WTC11 (cell line): ENCODE results near the gene PGM2L1. TPM values are rescaled to one million over a fixed set of nuclear protein-coding genes. Genes with fewer than 3 reads are reported as not detected.

Experiments
- ATAC-seq: fragments of 200-7000 bp; cut with Tn5 transposase; 2 replicates; pipeline ENCODE4 v1.10.0; 2021; ENCODE audit warnings: mild to moderate bottlenecking, moderate library complexity
- CTCF ChIA-PET: fragments of 300-600 bp; sonication (Branson Sonifier 250); formaldehyde crosslinking; loops from one replicate; lab custom pipeline; 2021; ENCODE audit warnings: antibody characterized with exemption; lab: Charles Lee
- POLR2A ChIA-PET: fragments of 350-600 bp; sonication (Branson Sonifier 250); formaldehyde crosslinking; loops from one replicate; lab custom pipeline; 2021; ENCODE audit warnings: antibody characterized with exemption; lab: Charles Lee
- DNase-seq: peaks from one replicate; pipeline ENCODE4 v3.0.0; 2021; ENCODE audit warnings: low spot score
- H3K27ac Mint-ChIP-seq: 2 replicates; pipeline ENCODE4 v1.8.0; 2021; ENCODE audit warnings: mixed read lengths
- H3K27me3 Mint-ChIP-seq: 2 replicates; pipeline ENCODE4 v1.8.0; 2021; ENCODE audit warnings: low read depth, mild to moderate bottlenecking, moderate library complexity, mixed read lengths
- H3K36me3 Mint-ChIP-seq: 2 replicates; pipeline ENCODE4 v1.8.0; 2021; ENCODE audit warnings: mixed read lengths
- H3K4me1 Mint-ChIP-seq: 2 replicates; pipeline ENCODE4 v1.8.0; 2022; ENCODE audit warnings: mixed read lengths
- H3K4me3 Mint-ChIP-seq: 2 replicates; pipeline ENCODE4 v1.8.0; 2021; ENCODE audit warnings: mild to moderate bottlenecking, moderate library complexity, mixed read lengths
- H3K9me3 Mint-ChIP-seq: 2 replicates; pipeline ENCODE4 v1.8.0; 2021; ENCODE audit warnings: mixed read lengths
- CBFB ChIP-seq: sonication (generic); formaldehyde crosslinking; IDR thresholded peaks from 2 replicates; pipeline ENCODE4 v1.8.1; 2022; ENCODE audit warnings: mild to moderate bottlenecking, low read depth, missing genetic modification reagents
- JAZF1 ChIP-seq: fragments of 250-450 bp; sonication (Bioruptor Pico); IDR thresholded peaks from 2 replicates; pipeline ENCODE4 v1.9.0; 2021; ENCODE audit warnings: moderate library complexity, mild to moderate bottlenecking, inconsistent platforms
- OVOL2 ChIP-seq: fragments of 250-450 bp; sonication (Bioruptor Pico); IDR thresholded peaks from 2 replicates; pipeline ENCODE4 v1.9.0; 2021; ENCODE audit warnings: mild to moderate bottlenecking, borderline replicate concordance
- SMAD3 ChIP-seq: sonication (generic); formaldehyde crosslinking; IDR thresholded peaks from 2 replicates; pipeline ENCODE4 v1.8.0; 2022; ENCODE audit warnings: missing genetic modification reagents, mild to moderate bottlenecking, borderline replicate concordance
- TEAD1 ChIP-seq: sonication (generic); formaldehyde crosslinking; IDR thresholded peaks from 2 replicates; pipeline ENCODE4 v1.8.0; 2022; ENCODE audit warnings: mild to moderate bottlenecking, missing genetic modification reagents
- ZNF232 ChIP-seq: sonication (generic); formaldehyde crosslinking; IDR thresholded peaks from 2 replicates; pipeline ENCODE4 v1.8.0; 2022; ENCODE audit warnings: mild to moderate bottlenecking, missing genetic modification reagents
- ZNF317 ChIP-seq: sonication (generic); formaldehyde crosslinking; IDR thresholded peaks from 2 replicates; pipeline ENCODE4 v1.8.1; 2023; ENCODE audit warnings: low read depth, mild to moderate bottlenecking, moderate library complexity, missing genetic modification reagents, borderline replicate concordance
- ZNF396 ChIP-seq: fragments of 250-450 bp; sonication (Bioruptor Pico); IDR thresholded peaks from 2 replicates; pipeline ENCODE4 v1.8.0; 2021; ENCODE audit warnings: mild to moderate bottlenecking, moderate library complexity, borderline replicate concordance
- ZNF671 ChIP-seq: fragments of 250-450 bp; sonication (Bioruptor Pico); IDR thresholded peaks from 2 replicates; pipeline ENCODE4 v1.8.0; 2021; ENCODE audit warnings: mild to moderate bottlenecking
- total RNA-seq: library from RNA; stranded (reverse); gene quantifications from 3 replicates; pipeline ENCODE4 v1.2.3, GENCODE V29; 2021
- TF ChIP-seq, protein P1 (sequence below): sonication (generic); formaldehyde crosslinking; IDR thresholded peaks from 2 replicates; pipeline ENCODE4 v1.8.0; 2023; ENCODE audit warnings: missing genetic modification reagents
- TF ChIP-seq, protein P2 (sequence below): sonication (generic); formaldehyde crosslinking; conservative IDR thresholded peaks from 2 replicates; pipeline ENCODE4 v1.8.1; 2022; ENCODE audit warnings: mild to moderate bottlenecking, missing genetic modification reagents
- TF ChIP-seq, protein P3 (sequence below): sonication (generic); formaldehyde crosslinking; IDR thresholded peaks from 2 replicates; pipeline ENCODE4 v1.8.1; 2023; ENCODE audit warnings: mild to moderate bottlenecking, missing genetic modification reagents, moderate library complexity
- TF ChIP-seq, protein P4 (sequence below): sonication (generic); formaldehyde crosslinking; IDR thresholded peaks from 2 replicates; pipeline ENCODE4 v1.8.1; 2023; ENCODE audit warnings: mild to moderate bottlenecking, missing genetic modification reagents
- TF ChIP-seq, protein P5 (sequence below): sonication (generic); formaldehyde crosslinking; IDR thresholded peaks from 2 replicates; pipeline ENCODE4 v1.8.0; 2022; ENCODE audit warnings: mild to moderate bottlenecking, missing genetic modification reagents
- TF ChIP-seq, protein P6 (sequence below): fragments of 250-450 bp; sonication (Bioruptor Pico); IDR thresholded peaks from 2 replicates; pipeline ENCODE4 v1.9.0; 2021; ENCODE audit warnings: moderate library complexity, mild to moderate bottlenecking, inconsistent platforms, borderline replicate concordance
- TF ChIP-seq, protein P7 (sequence below): sonication (generic); formaldehyde crosslinking; IDR thresholded peaks from 2 replicates; pipeline ENCODE4 v1.8.0; 2022; ENCODE audit warnings: missing genetic modification reagents
- TF ChIP-seq, protein P8 (sequence below): sonication (generic); formaldehyde crosslinking; IDR thresholded peaks from 2 replicates; pipeline ENCODE4 v1.8.0; 2023; ENCODE audit warnings: mild to moderate bottlenecking, missing genetic modification reagents

Gene PGM2L1
- total RNA-seq, 1 experiment from 2014 or later: 34.1 TPM

DNA sequence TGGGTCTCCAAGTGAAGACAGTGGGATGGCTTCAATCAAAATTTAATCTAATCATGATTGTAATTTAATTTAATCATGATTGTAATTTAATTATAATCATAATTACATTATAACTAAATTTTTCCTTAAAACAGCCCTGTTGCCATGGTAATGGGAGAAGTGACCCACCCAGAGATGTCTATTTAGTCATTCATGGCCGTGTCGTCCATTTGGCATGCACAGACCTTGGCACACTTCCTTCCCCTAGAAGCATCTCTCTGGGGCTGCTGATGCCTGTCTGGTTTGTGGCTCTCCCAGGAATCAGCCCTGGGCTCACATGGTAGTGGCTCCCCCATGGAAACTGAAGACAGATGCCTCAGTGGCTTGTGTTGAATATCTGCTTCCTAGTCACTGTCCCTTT, 113.8 kb downstream of the PGM2L1 start:
- H3K9me3 Mint-ChIP-seq: no peaks in the 10 kb centered on the region
- H3K4me3 Mint-ChIP-seq: no peak overlapping the region
- no peaks in the 10 kb centered on the region for H3K27me3 Mint-ChIP-seq
- H3K36me3 Mint-ChIP-seq: no peaks in the 10 kb centered on the region
- CTCF ChIA-PET: interaction anchor here (0.6 kb wide), 1 partner anchor 1107 kb away, joined by 3 read pairs; no protein-coding TSS in a partner anchor
- ATAC-seq (no peak), DNase-seq (no peak)
- POLR2A ChIA-PET: no interaction called here
- TF ChIP-seq, protein P1, sequence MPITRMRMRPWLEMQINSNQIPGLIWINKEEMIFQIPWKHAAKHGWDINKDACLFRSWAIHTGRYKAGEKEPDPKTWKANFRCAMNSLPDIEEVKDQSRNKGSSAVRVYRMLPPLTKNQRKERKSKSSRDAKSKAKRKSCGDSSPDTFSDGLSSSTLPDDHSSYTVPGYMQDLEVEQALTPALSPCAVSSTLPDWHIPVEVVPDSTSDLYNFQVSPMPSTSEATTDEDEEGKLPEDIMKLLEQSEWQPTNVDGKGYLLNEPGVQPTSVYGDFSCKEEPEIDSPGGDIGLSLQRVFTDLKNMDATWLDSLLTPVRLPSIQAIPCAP (CRISPR knock-in tag): no peak
- no peak for TF ChIP-seq ZNF396 (CRISPR knock-in tag)
- TF ChIP-seq, protein P2, sequence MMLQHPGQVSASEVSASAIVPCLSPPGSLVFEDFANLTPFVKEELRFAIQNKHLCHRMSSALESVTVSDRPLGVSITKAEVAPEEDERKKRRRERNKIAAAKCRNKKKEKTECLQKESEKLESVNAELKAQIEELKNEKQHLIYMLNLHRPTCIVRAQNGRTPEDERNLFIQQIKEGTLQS (CRISPR knock-in tag): no peak
- TF ChIP-seq TEAD1 (CRISPR knock-in tag): no peak
- TF ChIP-seq, protein P3, sequence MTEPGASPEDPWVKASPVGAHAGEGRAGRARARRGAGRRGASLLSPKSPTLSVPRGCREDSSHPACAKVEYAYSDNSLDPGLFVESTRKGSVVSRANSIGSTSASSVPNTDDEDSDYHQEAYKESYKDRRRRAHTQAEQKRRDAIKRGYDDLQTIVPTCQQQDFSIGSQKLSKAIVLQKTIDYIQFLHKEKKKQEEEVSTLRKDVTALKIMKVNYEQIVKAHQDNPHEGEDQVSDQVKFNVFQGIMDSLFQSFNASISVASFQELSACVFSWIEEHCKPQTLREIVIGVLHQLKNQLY (CRISPR knock-in tag): no peak
- no peak for TF ChIP-seq OVOL2 (CRISPR knock-in tag)
- no peak for TF ChIP-seq JAZF1 (CRISPR knock-in tag)
- TF ChIP-seq ZNF671 (CRISPR knock-in tag): no peak
- TF ChIP-seq, protein P4, sequence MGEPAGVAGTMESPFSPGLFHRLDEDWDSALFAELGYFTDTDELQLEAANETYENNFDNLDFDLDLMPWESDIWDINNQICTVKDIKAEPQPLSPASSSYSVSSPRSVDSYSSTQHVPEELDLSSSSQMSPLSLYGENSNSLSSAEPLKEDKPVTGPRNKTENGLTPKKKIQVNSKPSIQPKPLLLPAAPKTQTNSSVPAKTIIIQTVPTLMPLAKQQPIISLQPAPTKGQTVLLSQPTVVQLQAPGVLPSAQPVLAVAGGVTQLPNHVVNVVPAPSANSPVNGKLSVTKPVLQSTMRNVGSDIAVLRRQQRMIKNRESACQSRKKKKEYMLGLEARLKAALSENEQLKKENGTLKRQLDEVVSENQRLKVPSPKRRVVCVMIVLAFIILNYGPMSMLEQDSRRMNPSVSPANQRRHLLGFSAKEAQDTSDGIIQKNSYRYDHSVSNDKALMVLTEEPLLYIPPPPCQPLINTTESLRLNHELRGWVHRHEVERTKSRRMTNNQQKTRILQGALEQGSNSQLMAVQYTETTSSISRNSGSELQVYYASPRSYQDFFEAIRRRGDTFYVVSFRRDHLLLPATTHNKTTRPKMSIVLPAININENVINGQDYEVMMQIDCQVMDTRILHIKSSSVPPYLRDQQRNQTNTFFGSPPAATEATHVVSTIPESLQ (CRISPR knock-in tag): no peak
- no peak for TF ChIP-seq CBFB (CRISPR knock-in tag)
- TF ChIP-seq ZNF317 (CRISPR knock-in tag): no peak
- no peak for TF ChIP-seq ZNF232 (CRISPR knock-in tag)
- H3K4me1 Mint-ChIP-seq: no peaks in the 10 kb centered on the region
- H3K27ac Mint-ChIP-seq: no peak overlapping the region

DNA sequence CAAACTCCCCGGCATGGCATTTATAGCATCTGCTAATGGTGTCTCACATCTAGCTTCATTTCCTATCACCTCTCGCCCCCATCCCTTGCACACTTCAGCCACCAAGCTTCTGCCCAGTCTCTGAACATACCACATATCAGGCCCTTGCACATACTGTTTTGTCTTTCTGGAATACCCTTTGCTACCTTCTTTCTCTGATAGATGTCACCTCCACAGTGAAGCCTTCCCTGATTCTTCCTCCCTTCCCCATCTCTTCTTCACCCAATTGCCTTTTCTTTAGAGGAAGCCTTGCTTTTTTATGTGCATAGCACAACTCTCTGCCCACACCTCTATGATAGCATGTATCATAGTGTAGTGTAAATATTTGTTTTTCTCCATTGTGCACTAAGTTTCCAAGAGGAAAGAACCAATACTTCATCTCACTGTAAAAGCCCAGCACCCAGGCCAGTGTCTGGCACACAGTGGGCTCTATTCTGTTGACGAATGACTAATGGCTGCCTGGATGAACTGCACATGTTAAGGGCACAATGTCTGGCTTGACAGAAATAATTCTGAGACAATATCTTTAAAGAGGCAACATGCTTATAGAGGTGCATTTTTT, 114.6 kb downstream of the PGM2L1 start:
- Mint-ChIP-seq H3K4me1 (no peaks in the 10 kb centered on the region), H3K27me3 (no peaks in the 10 kb centered on the region), H3K27ac (no peak overlapping the region), H3K4me3 (no peak overlapping the region), H3K36me3 (no peaks in the 10 kb centered on the region), H3K9me3 (no peaks in the 10 kb centered on the region)
- POLR2A ChIA-PET: no interaction called here
- CTCF ChIA-PET: no interaction called here
- ATAC-seq (no peak), DNase-seq (no peak)
- TF ChIP-seq, protein P5, sequence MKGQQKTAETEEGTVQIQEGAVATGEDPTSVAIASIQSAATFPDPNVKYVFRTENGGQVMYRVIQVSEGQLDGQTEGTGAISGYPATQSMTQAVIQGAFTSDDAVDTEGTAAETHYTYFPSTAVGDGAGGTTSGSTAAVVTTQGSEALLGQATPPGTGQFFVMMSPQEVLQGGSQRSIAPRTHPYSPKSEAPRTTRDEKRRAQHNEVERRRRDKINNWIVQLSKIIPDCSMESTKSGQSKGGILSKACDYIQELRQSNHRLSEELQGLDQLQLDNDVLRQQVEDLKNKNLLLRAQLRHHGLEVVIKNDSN (CRISPR knock-in tag): no peak
- no peak for TF ChIP-seq ZNF317 (CRISPR knock-in tag)
- TF ChIP-seq, protein P6, sequence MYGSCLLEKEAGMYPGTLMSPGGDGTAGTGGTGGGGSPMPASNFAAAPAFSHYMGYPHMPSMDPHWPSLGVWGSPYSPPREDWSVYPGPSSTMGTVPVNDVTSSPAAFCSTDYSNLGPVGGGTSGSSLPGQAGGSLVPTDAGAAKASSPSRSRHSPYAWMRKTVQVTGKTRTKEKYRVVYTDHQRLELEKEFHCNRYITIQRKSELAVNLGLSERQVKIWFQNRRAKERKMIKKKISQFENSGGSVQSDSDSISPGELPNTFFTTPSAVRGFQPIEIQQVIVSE (CRISPR knock-in tag): no peak
- TF ChIP-seq SMAD3 (CRISPR knock-in tag): no peak
- TF ChIP-seq, protein P7, sequence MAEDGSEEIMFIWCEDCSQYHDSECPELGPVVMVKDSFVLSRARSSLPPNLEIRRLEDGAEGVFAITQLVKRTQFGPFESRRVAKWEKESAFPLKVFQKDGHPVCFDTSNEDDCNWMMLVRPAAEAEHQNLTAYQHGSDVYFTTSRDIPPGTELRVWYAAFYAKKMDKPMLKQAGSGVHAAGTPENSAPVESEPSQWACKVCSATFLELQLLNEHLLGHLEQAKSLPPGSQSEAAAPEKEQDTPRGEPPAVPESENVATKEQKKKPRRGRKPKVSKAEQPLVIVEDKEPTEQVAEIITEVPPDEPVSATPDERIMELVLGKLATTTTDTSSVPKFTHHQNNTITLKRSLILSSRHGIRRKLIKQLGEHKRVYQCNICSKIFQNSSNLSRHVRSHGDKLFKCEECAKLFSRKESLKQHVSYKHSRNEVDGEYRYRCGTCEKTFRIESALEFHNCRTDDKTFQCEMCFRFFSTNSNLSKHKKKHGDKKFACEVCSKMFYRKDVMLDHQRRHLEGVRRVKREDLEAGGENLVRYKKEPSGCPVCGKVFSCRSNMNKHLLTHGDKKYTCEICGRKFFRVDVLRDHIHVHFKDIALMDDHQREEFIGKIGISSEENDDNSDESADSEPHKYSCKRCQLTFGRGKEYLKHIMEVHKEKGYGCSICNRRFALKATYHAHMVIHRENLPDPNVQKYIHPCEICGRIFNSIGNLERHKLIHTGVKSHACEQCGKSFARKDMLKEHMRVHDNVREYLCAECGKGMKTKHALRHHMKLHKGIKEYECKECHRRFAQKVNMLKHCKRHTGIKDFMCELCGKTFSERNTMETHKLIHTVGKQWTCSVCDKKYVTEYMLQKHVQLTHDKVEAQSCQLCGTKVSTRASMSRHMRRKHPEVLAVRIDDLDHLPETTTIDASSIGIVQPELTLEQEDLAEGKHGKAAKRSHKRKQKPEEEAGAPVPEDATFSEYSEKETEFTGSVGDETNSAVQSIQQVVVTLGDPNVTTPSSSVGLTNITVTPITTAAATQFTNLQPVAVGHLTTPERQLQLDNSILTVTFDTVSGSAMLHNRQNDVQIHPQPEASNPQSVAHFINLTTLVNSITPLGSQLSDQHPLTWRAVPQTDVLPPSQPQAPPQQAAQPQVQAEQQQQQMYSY (CRISPR knock-in tag): no peak
- TF ChIP-seq, protein P8, sequence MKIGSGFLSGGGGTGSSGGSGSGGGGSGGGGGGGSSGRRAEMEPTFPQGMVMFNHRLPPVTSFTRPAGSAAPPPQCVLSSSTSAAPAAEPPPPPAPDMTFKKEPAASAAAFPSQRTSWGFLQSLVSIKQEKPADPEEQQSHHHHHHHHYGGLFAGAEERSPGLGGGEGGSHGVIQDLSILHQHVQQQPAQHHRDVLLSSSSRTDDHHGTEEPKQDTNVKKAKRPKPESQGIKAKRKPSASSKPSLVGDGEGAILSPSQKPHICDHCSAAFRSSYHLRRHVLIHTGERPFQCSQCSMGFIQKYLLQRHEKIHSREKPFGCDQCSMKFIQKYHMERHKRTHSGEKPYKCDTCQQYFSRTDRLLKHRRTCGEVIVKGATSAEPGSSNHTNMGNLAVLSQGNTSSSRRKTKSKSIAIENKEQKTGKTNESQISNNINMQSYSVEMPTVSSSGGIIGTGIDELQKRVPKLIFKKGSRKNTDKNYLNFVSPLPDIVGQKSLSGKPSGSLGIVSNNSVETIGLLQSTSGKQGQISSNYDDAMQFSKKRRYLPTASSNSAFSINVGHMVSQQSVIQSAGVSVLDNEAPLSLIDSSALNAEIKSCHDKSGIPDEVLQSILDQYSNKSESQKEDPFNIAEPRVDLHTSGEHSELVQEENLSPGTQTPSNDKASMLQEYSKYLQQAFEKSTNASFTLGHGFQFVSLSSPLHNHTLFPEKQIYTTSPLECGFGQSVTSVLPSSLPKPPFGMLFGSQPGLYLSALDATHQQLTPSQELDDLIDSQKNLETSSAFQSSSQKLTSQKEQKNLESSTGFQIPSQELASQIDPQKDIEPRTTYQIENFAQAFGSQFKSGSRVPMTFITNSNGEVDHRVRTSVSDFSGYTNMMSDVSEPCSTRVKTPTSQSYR (CRISPR knock-in tag): no peak
